Measurements from ENCODE around the gene SHISA9.
"Not testable (repeated sequence)": the region's sequence is repeated elsewhere in the genome, so short reads cannot be mapped to it uniquely, and the experiment has no call there.

Gene SHISA9

GRCh38 chr16:12904329-12904671, 2.9 kb downstream of the SHISA9 start:
- no peak for DNase-seq (ENCODE audit: insufficient read length, low spot score)
- FAIRE-seq = no peak
- TF ChIP-seq CTCF (IDR thresholded peaks at IDR 0.05; ENCODE audit: insufficient read depth, missing control alignments) = no peak

GRCh38 chr16:12906271-12906670, 4.9 kb downstream of the SHISA9 start:
- FAIRE-seq (no peak), DNase-seq (ENCODE audit: insufficient read length, low spot score) (no peak)
- no peak for TF ChIP-seq CTCF (IDR thresholded peaks at IDR 0.05; ENCODE audit: insufficient read depth, missing control alignments)

GRCh38 chr16:12906765-12907516, 5.5 kb downstream of the SHISA9 start:
- FAIRE-seq (no peak), DNase-seq (ENCODE audit: insufficient read length, low spot score) (no peak)
- TF ChIP-seq CTCF (IDR thresholded peaks at IDR 0.05; ENCODE audit: insufficient read depth, missing control alignments) = no peak

- no peak for TF ChIP-seq CTCF (IDR thresholded peaks at IDR 0.05; ENCODE audit: insufficient read depth, missing control alignments)
- FAIRE-seq (no peak), DNase-seq (ENCODE audit: insufficient read length, low spot score) (no peak)
These were observed 6.4 kb downstream of the SHISA9 start for GRCh38 chr16:12907670-12908233.

GRCh38 chr16:12917246-12917645, 15.8 kb downstream of the SHISA9 start:
- no peak for FAIRE-seq
- TF ChIP-seq CTCF (IDR thresholded peaks at IDR 0.05; ENCODE audit: insufficient read depth, missing control alignments) = no peak
- DNase-seq (ENCODE audit: insufficient read length, low spot score) = no peak

- TF ChIP-seq CTCF (IDR thresholded peaks at IDR 0.05; ENCODE audit: insufficient read depth, missing control alignments) = no peak
- DNase-seq (ENCODE audit: insufficient read length, low spot score) (no peak), FAIRE-seq (peak; percentile 66)
These were observed 16.3 kb downstream of the SHISA9 start for GRCh38 chr16:12917653-12918052.

- FAIRE-seq (peak; percentile 25), DNase-seq (ENCODE audit: insufficient read length, low spot score) (no peak)
- TF ChIP-seq CTCF (IDR thresholded peaks at IDR 0.05; ENCODE audit: insufficient read depth, missing control alignments) = no peak
These were observed 19.3 kb downstream of the SHISA9 start for GRCh38 chr16:12920739-12921138.

GRCh38 chr16:12923640-12924039, 22.2 kb downstream of the SHISA9 start:
- DNase-seq (ENCODE audit: insufficient read length, low spot score); FAIRE-seq: not testable (repeated sequence)
